Panc1 (cell line): ENCODE results near the gene OR2H1. TPM values are rescaled to one million over a fixed set of nuclear protein-coding genes. Genes with fewer than 3 reads are reported as not detected.

Source experiments
- ATAC-seq: fragments of 200-7000 bp; cut with Tn5 transposase; 2 replicates; pipeline ENCODE4 v1.9.1; 2020; ENCODE audit warnings: mild to moderate bottlenecking, moderate library complexity
- BruUV-seq: library from RNA; stranded (reverse); fragments of 400-500 nt; replicated peaks from 2 replicates; lab custom pipeline; 2021; lab: Mats Ljungman, UMichigan
- CTCF ChIA-PET: fragments of 300-600 bp; sonication (Branson Sonifier 250); formaldehyde crosslinking; loops from one replicate; lab custom pipeline; 2022; ENCODE audit warnings: antibody characterized with exemption; lab: Charles Lee
- POLR2A ChIA-PET: fragments of 300-600 bp; sonication (Branson Sonifier 250); formaldehyde crosslinking; loops from one replicate; lab custom pipeline; 2022; ENCODE audit warnings: antibody characterized with exemption; lab: Charles Lee
- DNase-seq: peaks from one replicate; pipeline ENCODE4 v3.0.0-alpha.2; 2010; ENCODE audit warnings: low read depth, low spot score
- H3K27ac ChIP-seq: 2 replicates; pipeline ENCODE4 v1.5.1; 2011; ENCODE audit warnings: mild to moderate bottlenecking, low read length, inconsistent platforms
- H3K27me3 ChIP-seq: fragments of 200-500 bp; sonication (Bioruptor generic); 2 replicates; pipeline ENCODE4 v1.6.0; 2014; ENCODE audit warnings: low read length, inconsistent platforms; ENCODE audit not compliant: control insufficient read depth, insufficient read depth
- H3K36me3 ChIP-seq: fragments of 200-500 bp; sonication (Bioruptor generic); 2 replicates; pipeline ENCODE4 v1.5.1; 2014; ENCODE audit warnings: inconsistent platforms, mild to moderate bottlenecking, low read length, moderate library complexity; ENCODE audit not compliant: control insufficient read depth, insufficient read depth
- H3K4me1 ChIP-seq: 2 replicates; pipeline ENCODE4 v1.5.1; 2011; ENCODE audit warnings: inconsistent platforms, mild to moderate bottlenecking, low read length, moderate library complexity; ENCODE audit not compliant: control insufficient read depth, insufficient read depth
- H3K4me3 ChIP-seq, 2 experiments: 2 replicates each; pipeline ENCODE4 v1.5.1; 2011 to 2012; ENCODE audit warnings: low read depth in 2 of 2, low read length in 2 of 2, mild to moderate bottlenecking in 2 of 2, inconsistent platforms in 1 of 2, moderate library complexity in 1 of 2
- H3K9me3 ChIP-seq: fragments of 200-500 bp; sonication (Bioruptor generic); 2 replicates; pipeline ENCODE4 v1.5.1; 2014; ENCODE audit warnings: low read depth, mild to moderate bottlenecking, inconsistent platforms, low read length, moderate library complexity; ENCODE audit not compliant: control insufficient read depth, insufficient read depth
- CTCF ChIP-seq: fragments of 450-650 bp; IDR thresholded peaks from 2 replicates; pipeline ENCODE4 v1.5.1; 2017; ENCODE audit warnings: mild to moderate bottlenecking
- POLR2AphosphoS5 ChIP-seq: IDR thresholded peaks from 2 replicates; pipeline ENCODE4 v1.6.1; 2012; ENCODE audit warnings: mild to moderate bottlenecking, low read depth, low read length, moderate library complexity
- SIN3A ChIP-seq: IDR thresholded peaks from 2 replicates; pipeline ENCODE4 v1.6.1; 2012; ENCODE audit warnings: low read depth, mild to moderate bottlenecking, low read length, moderate library complexity, borderline replicate concordance; ENCODE audit not compliant: insufficient read depth
- TCF7L2 ChIP-seq: IDR thresholded peaks from 2 replicates; pipeline ENCODE4 v1.6.1; 2011; ENCODE audit warnings: mild to moderate bottlenecking, low read depth, low read length, inconsistent platforms
- in situ Hi-C: cut with HindIII; loops from 2 replicates; pipeline ENCODE4 v1.10.0; 2016; ENCODE audit warnings: low sequenced_read_pairs, low pct_unique_long_range_greater_than_20kb
- intact Hi-C: fragments of 100-400 bp; cut with micrococcal nuclease; formaldehyde crosslinking; loops from one replicate; pipeline ENCODE4 v1.10.0; 2022; ENCODE audit not compliant: unreplicated experiment
- total RNA-seq: library from RNA; stranded (reverse); gene quantifications from one replicate; pipeline ENCODE4 v1.2.1, GENCODE V29; 2021; ENCODE audit not compliant: unreplicated experiment
- TF ChIP-seq, protein P1 (sequence below), 2 experiments: IDR thresholded peaks; 2 replicates each; pipeline ENCODE4 v1.6.1; 2011 to 2012; ENCODE audit warnings: low read depth in 2 of 2, control low read depth in 1 of 2, low read length in 1 of 2, mild to moderate bottlenecking in 1 of 2, moderate library complexity in 1 of 2; ENCODE audit not compliant: insufficient read depth in 1 of 2

Gene OR2H1
- total RNA-seq, 1 experiment from 2014 or later, result not detected

- no TSS peak for BruUV-seq
- H3K36me3 ChIP-seq, result no peaks in the 10 kb centered on the region
- in situ Hi-C loops (no loop called here), intact Hi-C loops (no loop called here)
- ATAC-seq, result no peak
- POLR2A ChIA-PET, result no interaction called here
- H3K27me3 ChIP-seq, result no peaks in the 10 kb centered on the region; the same call in 1 of the 2 replicates
- H3K9me3 ChIP-seq, result no peaks in the 10 kb centered on the region
- TF ChIP-seq, protein P1, sequence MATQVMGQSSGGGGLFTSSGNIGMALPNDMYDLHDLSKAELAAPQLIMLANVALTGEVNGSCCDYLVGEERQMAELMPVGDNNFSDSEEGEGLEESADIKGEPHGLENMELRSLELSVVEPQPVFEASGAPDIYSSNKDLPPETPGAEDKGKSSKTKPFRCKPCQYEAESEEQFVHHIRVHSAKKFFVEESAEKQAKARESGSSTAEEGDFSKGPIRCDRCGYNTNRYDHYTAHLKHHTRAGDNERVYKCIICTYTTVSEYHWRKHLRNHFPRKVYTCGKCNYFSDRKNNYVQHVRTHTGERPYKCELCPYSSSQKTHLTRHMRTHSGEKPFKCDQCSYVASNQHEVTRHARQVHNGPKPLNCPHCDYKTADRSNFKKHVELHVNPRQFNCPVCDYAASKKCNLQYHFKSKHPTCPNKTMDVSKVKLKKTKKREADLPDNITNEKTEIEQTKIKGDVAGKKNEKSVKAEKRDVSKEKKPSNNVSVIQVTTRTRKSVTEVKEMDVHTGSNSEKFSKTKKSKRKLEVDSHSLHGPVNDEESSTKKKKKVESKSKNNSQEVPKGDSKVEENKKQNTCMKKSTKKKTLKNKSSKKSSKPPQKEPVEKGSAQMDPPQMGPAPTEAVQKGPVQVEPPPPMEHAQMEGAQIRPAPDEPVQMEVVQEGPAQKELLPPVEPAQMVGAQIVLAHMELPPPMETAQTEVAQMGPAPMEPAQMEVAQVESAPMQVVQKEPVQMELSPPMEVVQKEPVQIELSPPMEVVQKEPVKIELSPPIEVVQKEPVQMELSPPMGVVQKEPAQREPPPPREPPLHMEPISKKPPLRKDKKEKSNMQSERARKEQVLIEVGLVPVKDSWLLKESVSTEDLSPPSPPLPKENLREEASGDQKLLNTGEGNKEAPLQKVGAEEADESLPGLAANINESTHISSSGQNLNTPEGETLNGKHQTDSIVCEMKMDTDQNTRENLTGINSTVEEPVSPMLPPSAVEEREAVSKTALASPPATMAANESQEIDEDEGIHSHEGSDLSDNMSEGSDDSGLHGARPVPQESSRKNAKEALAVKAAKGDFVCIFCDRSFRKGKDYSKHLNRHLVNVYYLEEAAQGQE (IDR thresholded peaks at IDR 0.05; ENCODE audit: insufficient read depth in 1 of 2, low read depth in 2 of 2, low read length in 1 of 2), result no peak
- TF ChIP-seq CTCF, result no peak
- no peak for TF ChIP-seq POLR2AphosphoS5
- TF ChIP-seq TCF7L2, result no peak
- TF ChIP-seq SIN3A, result no peak
- no peaks in the 10 kb centered on the region for H3K4me1 ChIP-seq
- no peak overlapping the region for H3K27ac ChIP-seq
- CTCF ChIA-PET, result no interaction called here
- no peak for DNase-seq
- H3K4me3 ChIP-seq, result no peak overlapping the region
These were observed 45.6 kb downstream of the OR2H1 start for GRCh38 chr6:29502597-29502996.

DNA sequence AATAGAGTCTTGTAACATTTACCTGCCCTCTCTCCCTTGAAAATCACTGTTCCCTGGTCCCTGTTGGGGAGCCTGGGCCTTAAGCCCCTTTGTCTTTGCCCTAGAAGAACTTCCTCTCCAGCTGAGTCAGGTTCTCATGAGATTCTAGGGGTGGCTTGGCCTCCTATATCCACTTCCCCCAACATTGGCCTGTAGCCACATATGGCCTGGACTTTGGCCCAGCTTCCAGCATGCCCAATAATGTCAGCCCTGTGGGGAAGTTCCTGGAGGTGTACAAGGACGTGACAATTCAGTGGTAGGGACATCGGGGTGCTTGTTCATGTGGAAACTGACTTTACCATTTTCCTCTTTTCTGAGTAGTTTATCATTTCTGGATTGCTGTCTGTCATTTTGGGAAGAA is 48.0 kb downstream of the OR2H1 start:
- intact Hi-C loops, result no loop called here
- Histone ChIP-seq H3K9me3 (no peaks in the 10 kb centered on the region), H3K4me3 (no peak overlapping the region), H3K4me1 (no peaks in the 10 kb centered on the region), H3K36me3 (no peaks in the 10 kb centered on the region), H3K27ac (no peak overlapping the region), H3K27me3 (no peaks in the 10 kb centered on the region)
- ATAC-seq (no peak), DNase-seq (no peak)
- no TSS peak for BruUV-seq
- no peak for TF ChIP-seq TCF7L2
- TF ChIP-seq POLR2AphosphoS5, result no peak
- TF ChIP-seq CTCF, result no peak
- TF ChIP-seq SIN3A, result no peak
- in situ Hi-C loops, result no loop called here
- POLR2A ChIA-PET, result no interaction called here
- CTCF ChIA-PET, result no interaction called here
